Midbrain (tissue), 1 donor: ENCODE measurements around the gene ELSPBP1.
"Not testable (repeated sequence)": the region's sequence is repeated elsewhere in the genome, so short reads cannot be mapped to it uniquely, and the experiment has no call there.

Experiments used
- DNase-seq: peaks from one replicate; lab custom pipeline; 2025; lab: John Stamatoyannopoulos, UW

The ELSPBP1 gene

DNA sequence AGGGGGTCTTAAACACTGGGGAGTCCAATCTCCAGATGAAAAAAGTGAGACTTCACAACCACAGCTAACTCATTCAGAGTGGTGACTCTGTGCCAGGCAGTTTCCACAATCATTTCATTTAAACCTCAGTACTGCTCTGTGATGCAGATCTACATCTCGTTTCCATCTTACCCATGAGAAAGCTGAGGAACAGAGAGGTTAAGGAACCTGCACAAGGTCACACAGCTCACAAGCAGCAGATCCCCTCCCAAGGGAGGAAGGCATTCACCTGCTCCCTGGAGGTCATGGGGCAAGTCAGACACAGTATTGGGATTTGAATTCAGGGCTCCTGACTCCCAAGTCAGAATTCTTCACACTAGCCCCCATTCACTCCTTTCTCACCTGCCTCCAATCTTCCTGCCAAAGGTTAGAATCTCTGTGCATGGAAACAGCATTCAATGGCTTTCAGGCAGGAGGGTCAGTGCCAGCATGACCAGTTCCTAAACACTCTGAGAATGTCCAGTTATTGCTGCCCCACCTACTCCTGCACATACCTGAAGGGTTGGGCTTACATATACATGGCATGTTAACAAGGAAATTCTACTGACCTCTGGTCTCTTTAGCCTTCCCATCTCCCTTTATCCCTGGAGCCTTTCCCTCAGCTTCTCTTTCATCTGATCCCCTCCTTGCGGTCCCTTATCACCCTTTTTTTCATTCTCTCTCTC, 47.6 kb downstream of the ELSPBP1 start:
- no peak for DNase-seq

DNA sequence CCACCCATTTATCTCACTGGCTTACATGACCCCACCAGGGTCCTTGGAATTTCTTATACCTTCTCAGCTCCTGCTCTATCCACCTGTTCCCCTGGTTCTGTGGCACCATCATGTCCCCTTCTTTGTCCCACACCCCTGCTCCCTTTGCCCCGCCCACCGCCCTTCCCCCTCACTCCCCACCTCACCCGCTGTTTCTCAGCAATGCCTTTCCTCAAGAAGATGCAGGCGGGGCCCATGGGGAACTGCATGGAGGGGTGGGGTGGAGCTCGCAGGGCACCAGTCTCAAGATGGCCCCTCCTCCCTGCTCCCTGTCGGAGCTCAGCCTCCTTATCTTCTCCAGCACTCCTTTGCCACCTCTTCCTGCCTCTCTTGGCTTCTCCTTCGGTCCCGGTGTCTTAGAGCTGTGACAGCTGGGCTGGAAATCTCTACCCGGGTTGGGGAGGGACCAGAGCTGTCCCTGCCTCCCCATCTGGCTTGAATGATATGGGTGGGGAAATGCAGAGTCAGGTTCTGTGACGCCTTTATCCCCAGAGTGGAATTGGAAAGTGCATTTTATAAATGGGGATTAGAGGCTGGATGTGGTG, 49.3 kb downstream of the ELSPBP1 start, which contains the start of gene CABP5:
Gene CABP5, minus strand, starts transcription at position 405 of the 584 bp plus-strand sequence. Its CDS starts 157 bp downstream, at position 248.
- DNase-seq, result no peak

DNA sequence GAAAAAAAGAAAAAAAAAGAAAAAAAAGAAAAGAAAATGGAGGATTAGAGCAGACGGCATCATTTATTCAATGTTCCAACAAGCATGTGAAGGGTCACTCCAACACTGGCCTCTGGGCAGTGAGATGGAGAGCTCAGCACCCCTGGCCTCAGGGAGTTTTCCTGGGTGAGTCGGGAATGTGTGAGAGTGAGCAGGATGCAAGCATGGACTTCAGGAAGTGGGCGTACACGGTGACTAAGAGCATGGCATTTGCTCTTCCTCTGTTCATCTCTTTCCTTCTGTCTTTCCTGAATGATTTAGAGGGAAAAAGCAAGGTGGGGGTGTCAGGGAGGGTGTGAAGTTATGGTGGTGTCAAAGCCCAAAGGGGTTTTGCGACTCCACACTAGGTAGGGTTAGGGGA, 50.1 kb downstream of the ELSPBP1 start:
- no peak for DNase-seq

DNA sequence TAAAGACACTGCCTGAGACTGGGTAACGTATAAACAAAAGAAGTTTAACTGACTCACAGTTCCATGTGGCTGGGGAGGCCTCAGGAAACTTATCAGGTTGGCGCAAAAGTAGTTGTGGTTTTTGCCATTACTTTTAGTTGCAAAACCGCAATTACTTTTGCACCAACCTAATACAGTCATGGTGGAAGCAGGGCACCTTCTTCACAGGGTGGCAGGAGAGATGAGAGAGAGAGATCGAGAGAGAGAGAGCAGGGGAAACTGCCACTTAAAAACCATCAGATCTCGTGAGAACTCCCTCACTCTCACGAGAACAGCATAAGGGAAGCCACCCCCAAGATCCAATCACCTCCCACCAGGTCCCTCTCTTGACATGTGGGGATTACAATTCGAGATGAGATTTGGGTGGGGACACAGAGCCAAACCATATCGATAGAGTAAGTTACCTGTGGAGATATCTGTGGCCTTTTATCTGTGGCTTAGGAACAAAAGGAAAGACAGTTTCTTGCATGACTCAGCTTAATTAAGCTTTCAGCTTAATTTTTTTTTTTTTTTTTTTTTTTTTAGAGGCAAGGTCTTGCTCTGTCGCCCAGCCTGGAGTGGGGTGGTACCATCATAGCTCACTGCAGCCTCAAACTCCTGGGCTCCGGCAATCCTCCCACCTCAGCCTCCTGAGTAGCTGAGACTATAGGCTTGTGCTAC, 57.1 kb downstream of the ELSPBP1 start:
- no peak for DNase-seq

DNA sequence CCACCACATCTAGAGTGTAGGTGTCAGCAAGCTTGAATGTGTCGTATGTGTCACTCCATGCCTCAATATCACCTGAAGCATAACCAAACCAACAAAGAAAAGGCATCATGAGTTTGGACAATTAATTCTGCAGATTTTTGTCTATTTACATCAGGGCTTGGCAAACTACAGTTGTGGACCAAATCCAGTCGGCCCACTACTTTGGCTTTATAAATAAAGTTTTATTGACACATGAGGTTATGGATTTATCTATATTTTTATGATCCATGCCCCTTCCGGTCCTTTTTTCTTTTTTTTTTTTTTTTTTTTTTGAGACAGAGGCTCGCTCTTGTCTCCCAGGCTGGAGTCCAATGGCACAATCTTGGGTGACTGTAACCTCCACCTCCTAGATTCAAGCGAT, 58.6 kb downstream of the ELSPBP1 start:
- no peak for DNase-seq

DNA sequence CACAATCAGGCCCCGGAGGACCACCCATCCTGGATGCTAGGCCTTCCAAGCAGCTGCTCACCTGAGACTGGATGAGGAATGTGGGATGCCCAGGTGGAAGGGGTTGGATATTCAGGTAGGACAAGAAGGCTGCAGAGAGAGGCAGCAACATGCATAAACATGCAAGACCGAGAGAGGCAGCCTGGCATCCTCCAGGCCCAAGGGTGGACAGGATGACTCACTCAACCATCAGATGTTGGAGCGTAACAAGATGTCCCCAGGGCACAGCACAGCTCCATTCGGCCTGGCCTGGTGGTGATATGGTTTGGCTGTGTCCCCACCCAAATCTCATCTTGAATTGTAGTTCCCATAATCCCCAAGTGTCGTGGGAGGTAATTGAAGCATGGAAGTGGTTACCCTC, 59.4 kb downstream of the ELSPBP1 start:
- DNase-seq, result no peak

DNA sequence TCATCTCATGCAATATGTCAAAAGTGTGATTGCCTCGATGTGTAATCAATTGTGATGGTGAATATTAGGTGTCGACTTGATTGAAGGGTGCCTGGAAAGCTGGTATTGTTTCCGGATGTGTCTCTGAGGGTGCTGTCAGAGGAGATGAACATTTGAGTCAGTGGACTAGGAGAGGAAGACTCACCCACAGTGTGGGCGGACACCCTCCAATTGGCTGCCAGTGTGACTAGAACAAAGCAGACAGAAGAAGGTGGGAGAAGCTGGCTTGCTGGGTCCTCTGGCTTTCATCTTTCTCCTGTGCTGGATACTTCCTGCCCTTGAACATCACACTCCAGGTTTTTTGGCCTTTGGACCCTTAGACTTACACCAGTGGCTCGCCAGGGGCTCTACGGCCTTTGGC, 64.9 kb downstream of the ELSPBP1 start:
- no peak for DNase-seq

DNA sequence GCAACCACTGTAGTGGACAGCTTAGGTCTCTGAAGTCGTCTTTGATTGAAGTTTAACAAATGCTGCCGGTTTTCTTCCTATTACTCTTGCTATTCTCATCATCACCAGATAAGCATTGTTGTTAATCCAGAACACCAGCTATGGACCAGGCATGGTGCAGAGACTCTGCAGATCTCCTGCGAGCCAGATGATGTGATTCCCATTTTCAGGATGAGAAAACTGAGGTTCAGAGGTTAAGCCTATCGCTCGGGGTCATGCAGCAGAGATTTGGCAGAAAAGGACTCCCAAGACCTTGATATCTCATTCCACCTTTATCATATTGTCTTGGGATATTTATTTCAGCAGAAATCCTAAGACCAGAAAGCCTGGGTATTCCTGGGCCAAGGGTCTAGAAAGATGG, 65.9 kb downstream of the ELSPBP1 start:
- DNase-seq, result no peak

DNA sequence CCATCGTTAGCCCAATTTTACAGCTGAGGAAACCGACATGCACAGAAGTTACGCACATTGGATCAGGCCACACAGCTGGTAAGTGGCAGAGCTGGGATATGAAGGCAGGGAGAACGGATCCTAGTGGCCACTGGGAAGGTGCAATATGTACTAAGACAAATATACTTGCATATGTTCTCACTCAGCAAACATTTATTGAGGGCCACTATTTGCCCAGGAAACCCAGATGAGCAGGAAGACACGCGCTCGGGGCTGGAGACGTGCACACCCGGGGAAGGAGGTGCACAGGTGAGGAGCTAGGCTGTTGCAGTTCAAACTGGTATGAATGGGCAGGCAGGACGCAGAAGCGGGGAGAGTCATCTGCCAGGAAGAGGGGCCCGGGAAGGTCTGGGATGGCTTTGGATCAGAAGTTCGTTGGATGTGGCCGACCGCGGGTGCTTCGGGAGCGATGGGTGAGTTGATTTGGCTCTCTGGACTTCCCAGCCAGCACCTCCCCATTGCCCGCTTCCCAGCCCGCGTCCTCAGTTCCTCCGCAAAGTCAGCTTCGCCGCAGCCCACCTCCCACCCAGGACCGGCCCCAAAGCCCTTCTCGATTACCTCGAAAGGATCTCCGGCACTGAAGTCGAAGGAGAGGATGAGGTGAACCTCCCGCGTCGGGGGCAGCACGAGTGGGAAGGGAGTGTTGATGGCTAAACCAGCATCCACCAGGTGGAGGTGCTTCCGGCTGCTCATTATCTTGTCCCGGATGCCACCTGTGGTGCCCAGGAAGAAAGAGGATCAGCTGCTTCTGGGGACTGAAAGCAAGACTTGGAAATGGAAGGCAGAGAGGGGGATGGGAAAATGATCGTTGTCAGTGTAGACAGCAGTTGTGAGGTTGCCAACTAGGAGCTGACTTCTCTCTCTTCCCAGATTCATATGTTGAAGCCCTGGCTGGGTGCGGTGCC, 67.2 kb downstream of the ELSPBP1 start:
- DNase-seq, result no peak

DNA sequence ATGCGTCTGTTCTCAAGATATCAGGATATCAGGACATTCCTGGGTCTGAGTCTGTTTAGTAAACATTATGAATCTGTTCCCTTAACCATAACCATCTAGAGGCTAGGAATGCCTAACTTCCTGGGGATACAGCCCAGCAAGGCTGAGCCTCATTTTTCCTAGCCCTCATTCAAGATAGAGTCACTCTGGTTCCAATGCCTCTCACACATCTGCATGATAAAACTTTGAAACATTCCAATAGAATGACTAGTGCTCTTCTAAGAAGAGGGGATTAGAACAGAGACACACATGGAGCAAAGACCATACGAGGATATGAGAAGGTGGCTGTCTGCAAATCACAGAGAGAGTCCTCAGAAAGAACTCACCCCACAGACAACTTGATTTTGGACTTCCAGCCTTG, 70.1 kb downstream of the ELSPBP1 start:
- DNase-seq, result no peak

DNA sequence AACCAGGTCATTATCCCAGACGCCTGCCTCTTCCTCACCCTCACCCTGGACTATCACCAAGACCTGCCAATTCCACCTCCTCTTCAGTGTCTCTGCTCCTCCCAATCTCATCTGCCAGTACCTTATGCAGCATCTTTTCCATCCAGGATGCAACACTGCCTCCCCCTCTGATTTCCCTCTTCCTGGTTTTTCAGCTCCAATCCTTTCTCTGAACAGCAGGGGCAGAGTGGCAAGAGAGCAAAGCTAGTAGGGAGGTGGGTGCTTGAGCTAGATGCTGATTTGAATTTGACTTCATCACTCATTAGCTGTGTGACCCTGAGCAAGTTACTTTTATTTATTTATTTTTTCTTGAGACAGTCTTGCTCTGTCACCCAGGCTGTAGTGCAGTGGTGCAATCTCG, 75.0 kb downstream of the ELSPBP1 start:
- no peak for DNase-seq

DNA sequence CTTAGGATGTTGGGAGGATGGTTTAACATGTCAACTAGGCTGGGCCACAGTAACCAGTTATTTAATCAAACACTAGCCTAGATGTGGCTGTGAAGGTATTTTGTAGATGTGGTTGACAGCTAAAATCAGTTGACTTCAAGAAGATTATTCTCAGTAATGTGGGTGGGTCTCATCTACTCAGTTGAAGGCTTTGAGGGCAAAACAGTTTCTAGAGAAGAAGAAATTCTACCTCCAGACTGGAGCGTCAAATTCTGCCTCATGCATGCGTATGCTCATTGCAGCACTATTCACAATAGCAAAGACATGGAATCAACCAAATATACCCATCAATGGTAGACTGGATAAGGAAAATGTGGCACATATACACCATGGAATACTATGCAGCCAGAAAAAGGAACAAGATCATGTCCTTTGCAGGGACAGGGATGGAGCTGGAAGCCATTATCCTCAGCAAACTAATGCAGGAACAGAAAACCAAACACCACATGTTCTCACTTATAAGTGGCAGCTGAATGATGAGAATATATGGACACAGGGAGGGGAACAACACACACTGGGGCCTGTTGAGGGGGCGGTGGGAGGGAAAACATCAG, 75.8 kb downstream of the ELSPBP1 start:
- not testable (repeated sequence) for DNase-seq
